Body of pancreas (tissue), 4 donors: Measurements from ENCODE around the gene SPINDOC. TPM values are rescaled to one million over a fixed set of nuclear protein-coding genes. Genes with fewer than 3 reads are reported as not detected.

Source experiments
- ATAC-seq: fragments of 150-250 bp; one replicate; pipeline ENCODE4 v1.9.1; 2016
- DNase-seq, 4 donors: peaks; one replicate each; pipeline ENCODE4 v3.0.0-alpha.2; 2019
- H3K27ac ChIP-seq, 4 donors: fragments of 200-600 bp; sonication (generic); 1 replicate in 3 of 4; 2 replicates in 1 of 4; pipeline versions ENCODE4 v1.5.1 to v1.6.1; 2016 to 2019; ENCODE audit warnings: mild to moderate bottlenecking in 1 of 4, mixed read lengths in 1 of 4, moderate library complexity in 1 of 4
- H3K27me3 ChIP-seq, 2 donors: fragments of 200-600 bp; sonication (generic); one replicate each; pipeline ENCODE4 v1.6.0; 2016; ENCODE audit warnings: mild to moderate bottlenecking in 1 of 2
- H3K36me3 ChIP-seq, 2 donors: fragments of 200-600 bp; sonication (generic); replicated peaks in 1 of 2; 2 replicates each; pipeline ENCODE4 v1.5.1; 2016; ENCODE audit warnings: low read depth in 2 of 2; ENCODE audit not compliant: insufficient read depth in 1 of 2
- H3K4me1 ChIP-seq: fragments of 200-600 bp; sonication (generic); one replicate; pipeline ENCODE4 v1.6.0; 2016
- H3K4me3 ChIP-seq, 2 donors: fragments of 200-600 bp; sonication (generic); 1 replicate in 1 of 2; 2 replicates in 1 of 2; pipeline ENCODE4 v1.5.1; 2016 to 2019
- H3K9me3 ChIP-seq, 3 donors: fragments of 200-600 bp; sonication (generic); 1 replicate in 2 of 3; 2 replicates in 1 of 3; pipeline ENCODE4 v1.5.1; 2016
- POLR2A ChIP-seq, 3 donors: fragments of 450-650 bp; IDR thresholded peaks; one replicate each; pipeline ENCODE4 v1.6.1; 2016; ENCODE audit warnings: antibody characterized with exemption in 3 of 3, mild to moderate bottlenecking in 2 of 3
- WGBS, 2 donors: methylation state at CpG; one replicate each; pipeline ENCODE4 v1.1.5; 2017; 5-methylcytosine and 5-hydroxymethylcytosine counted together
- intact Hi-C: fragments of 100-400 bp; cut with DNase I; formaldehyde crosslinking; loops from one replicate; pipeline ENCODE4 v1.15.1; 2023
- total RNA-seq, 2 donors: library from RNA; depleted of rRNA; stranded (reverse); fragments of >200 nt; gene quantifications; one replicate each; pipeline ENCODE4 v1.1.0, GENCODE V29; 2016
- TF ChIP-seq, protein P1 (sequence below), 7 experiments: fragments of 450-650 bp in 4 of 7; fragments of 200-600 bp in 3 of 7; sonication (generic) in 3 of 7; IDR thresholded peaks; one replicate each; pipeline ENCODE4 v1.5.1; 2016 to 2019; ENCODE audit warnings: antibody characterized with exemption in 7 of 7

The SPINDOC gene
- total RNA-seq, 2 donors from 2014 or later, result 3.6 to 16.2 TPM

DNA sequence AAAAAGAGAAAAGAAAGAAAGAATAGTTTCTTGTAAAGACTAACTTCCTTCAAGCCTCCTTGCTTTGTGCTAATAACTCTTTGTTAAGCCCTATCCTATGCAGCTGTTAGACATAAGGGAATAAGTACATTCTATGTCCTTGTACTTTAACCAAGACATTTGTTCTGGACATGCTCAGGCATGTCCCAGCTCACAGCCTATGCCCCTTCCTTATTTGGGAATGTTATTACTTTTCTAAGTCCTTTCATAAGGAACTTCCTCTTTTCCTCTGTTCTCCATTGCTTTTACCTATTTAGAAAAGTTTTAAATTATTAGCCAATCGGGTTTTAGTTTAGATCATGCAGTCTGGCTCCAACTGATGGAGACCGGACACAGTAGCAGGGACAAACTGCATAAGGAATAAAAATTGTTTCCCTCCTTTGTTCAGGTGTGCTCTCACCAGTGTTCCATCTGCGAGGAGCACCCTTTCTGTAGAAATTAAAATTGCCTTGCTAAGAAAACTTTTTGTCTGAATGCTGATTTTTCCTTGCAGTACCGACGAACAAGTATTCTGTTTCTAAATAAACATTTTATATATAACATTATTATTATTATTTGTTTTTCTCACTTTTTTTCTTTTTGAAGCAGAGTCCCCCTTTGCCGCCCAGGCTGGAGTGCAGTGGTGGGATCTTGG is 21.6 kb upstream of the SPINDOC start:
- no peak for TF ChIP-seq POLR2A (IDR thresholded peaks at IDR 0.05)
- TF ChIP-seq, protein P1, sequence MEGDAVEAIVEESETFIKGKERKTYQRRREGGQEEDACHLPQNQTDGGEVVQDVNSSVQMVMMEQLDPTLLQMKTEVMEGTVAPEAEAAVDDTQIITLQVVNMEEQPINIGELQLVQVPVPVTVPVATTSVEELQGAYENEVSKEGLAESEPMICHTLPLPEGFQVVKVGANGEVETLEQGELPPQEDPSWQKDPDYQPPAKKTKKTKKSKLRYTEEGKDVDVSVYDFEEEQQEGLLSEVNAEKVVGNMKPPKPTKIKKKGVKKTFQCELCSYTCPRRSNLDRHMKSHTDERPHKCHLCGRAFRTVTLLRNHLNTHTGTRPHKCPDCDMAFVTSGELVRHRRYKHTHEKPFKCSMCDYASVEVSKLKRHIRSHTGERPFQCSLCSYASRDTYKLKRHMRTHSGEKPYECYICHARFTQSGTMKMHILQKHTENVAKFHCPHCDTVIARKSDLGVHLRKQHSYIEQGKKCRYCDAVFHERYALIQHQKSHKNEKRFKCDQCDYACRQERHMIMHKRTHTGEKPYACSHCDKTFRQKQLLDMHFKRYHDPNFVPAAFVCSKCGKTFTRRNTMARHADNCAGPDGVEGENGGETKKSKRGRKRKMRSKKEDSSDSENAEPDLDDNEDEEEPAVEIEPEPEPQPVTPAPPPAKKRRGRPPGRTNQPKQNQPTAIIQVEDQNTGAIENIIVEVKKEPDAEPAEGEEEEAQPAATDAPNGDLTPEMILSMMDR (IDR thresholded peaks at IDR 0.05), result no peak
- no peak overlapping the region for H3K4me3 ChIP-seq
- H3K27me3 ChIP-seq, result no peaks in the 10 kb centered on the region
- DNase-seq (no peak), ATAC-seq (no peak)
- WGBS, 2 donors, result 91% methylated on average over 6 of the region's 6 CpGs
- no peaks in the 10 kb centered on the region for H3K9me3 ChIP-seq
- no peaks in the 10 kb centered on the region for H3K4me1 ChIP-seq
- intact Hi-C loops, result no loop called here
- H3K36me3 ChIP-seq, result no peaks in the 10 kb centered on the region
- H3K27ac ChIP-seq, result no peak overlapping the region

- no peaks in the 10 kb centered on the region for H3K4me1 ChIP-seq
- H3K9me3 ChIP-seq, result no peaks in the 10 kb centered on the region
- H3K36me3 ChIP-seq, result no peaks in the 10 kb centered on the region
- intact Hi-C loops, result no loop called here
- no peak overlapping the region for H3K27ac ChIP-seq
- no peak overlapping the region for H3K4me3 ChIP-seq
- DNase-seq (no peak), ATAC-seq (no peak)
- TF ChIP-seq, protein P1 (IDR thresholded peaks at IDR 0.05), result no peak
- TF ChIP-seq POLR2A (IDR thresholded peaks at IDR 0.05), result no peak
- H3K27me3 ChIP-seq, result no peaks in the 10 kb centered on the region
Observed at GRCh38 chr11:63793161-63793560, 20.1 kb upstream of the SPINDOC start.

GRCh38 chr11:63795066-63795465 is 18.2 kb upstream of the SPINDOC start:
- H3K4me3 ChIP-seq, result no peak overlapping the region
- DNase-seq (no peak), ATAC-seq (no peak)
- H3K27me3 ChIP-seq, result no peaks in the 10 kb centered on the region
- H3K27ac ChIP-seq, result no peak overlapping the region
- intact Hi-C loops, result no loop called here
- TF ChIP-seq POLR2A (IDR thresholded peaks at IDR 0.05), result no peak
- TF ChIP-seq, protein P1 (IDR thresholded peaks at IDR 0.05), result no peak
- H3K9me3 ChIP-seq, result no peaks in the 10 kb centered on the region
- H3K36me3 ChIP-seq, result no peaks in the 10 kb centered on the region
- WGBS, 2 donors, result 82 to 83% methylated on average over 11 of the region's 11 CpGs
- no peaks in the 10 kb centered on the region for H3K4me1 ChIP-seq

GRCh38 chr11:63800921-63801320 is 12.3 kb upstream of the SPINDOC start:
- Histone ChIP-seq H3K27me3 (no peaks in the 10 kb centered on the region), H3K9me3 (no peaks in the 10 kb centered on the region), H3K36me3 (no peaks in the 10 kb centered on the region), H3K4me3 (no peak overlapping the region), H3K27ac (no peak overlapping the region), H3K4me1 (no peaks in the 10 kb centered on the region)
- DNase-seq (no peak), ATAC-seq (no peak)
- intact Hi-C loops, result no loop called here
- 81 to 90% methylated on average over 5 of the region's 5 CpGs for WGBS, 2 donors
- TF ChIP-seq POLR2A (IDR thresholded peaks at IDR 0.05), result no peak
- TF ChIP-seq, protein P1 (IDR thresholded peaks at IDR 0.05), result no peak
